ENCODE data around the gene TLE5.
"Not testable (repeated sequence)": the region's sequence is repeated elsewhere in the genome, so short reads cannot be mapped to it uniquely, and the experiment has no call there.

Gene TLE5

DNA sequence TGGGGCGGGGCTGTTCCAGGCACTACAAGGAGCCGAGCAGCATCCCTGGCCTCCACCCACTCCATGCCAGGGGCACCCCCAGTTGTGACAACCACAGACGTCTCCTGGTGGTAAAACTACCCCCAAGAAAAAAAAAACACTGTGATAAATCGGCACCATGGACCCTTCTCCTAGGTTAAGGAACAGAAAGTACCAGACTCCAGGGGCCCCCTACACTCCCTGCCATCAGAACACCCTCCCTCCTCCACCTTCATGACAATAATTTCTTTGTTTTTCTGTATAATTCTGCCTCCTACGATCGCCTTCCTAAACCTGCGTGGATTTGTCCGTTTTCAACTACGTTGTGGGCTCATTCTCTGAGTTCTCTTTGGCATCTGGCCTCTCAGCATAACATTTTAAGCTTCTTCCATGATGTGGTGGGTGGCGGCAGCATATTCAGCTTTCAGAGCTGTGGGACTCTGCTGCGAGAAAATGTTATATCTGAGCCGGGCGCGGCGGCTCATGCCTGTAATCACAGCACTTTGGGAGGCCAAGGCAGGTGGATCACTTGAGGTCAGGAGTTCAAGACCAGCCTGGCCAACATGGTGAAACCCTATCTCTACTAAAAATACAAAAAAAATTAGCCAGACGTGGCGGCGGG is 41.9 kb downstream of the TLE5 start:
- DNase-seq = no peak

DNA sequence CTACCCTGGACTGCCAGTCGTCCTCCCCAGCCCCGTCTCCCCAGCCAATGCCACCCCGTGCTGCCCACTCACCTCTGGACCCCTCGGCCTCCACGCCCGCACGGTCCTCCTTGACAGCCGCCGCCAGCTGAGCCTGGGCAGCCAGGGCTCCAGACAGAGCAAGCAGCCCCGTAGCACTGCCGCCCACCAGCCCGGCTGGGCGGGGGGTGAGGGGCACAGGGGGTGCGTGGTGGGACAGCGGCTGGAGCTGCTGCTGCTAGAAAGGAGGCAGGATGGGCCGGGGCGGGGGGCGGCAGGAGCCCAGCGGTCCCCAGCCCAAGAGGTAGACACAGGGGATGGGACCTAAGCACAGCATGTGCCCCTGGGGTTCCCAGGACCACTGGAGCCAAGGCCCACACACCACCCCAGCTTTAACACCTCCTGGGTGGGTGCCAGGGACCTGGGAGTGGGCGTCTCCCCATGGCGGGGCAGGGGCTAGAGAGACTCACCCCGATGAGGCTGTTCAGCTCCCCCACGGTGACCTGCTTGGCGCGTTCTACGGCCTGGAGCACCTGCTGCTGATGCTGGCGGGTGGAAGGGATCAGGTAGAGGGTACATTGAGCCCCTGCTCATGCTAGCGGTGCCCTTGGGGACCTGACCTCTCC is 43.0 kb downstream of the TLE5 start:
- DNase-seq = no peak

DNA sequence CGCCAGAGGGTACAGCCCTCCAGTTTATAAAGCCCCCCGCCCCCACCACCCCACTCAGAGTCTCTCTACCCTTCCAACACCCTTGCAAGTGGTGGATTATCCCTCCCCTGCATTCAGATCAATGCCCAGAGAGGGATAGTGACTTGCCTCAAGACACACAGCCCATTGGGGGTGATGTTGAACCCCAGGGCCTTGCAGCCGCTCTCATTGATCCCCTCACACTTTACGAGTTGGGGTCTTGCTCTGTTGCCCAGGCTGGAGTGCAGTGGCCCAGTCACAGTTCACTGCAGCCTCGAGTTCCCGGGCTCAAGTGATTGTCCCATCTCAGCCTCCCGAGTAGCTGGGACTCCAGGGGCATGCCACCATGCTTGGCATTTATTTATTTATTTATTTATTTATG is 44.4 kb downstream of the TLE5 start:
- no peak for DNase-seq

DNA sequence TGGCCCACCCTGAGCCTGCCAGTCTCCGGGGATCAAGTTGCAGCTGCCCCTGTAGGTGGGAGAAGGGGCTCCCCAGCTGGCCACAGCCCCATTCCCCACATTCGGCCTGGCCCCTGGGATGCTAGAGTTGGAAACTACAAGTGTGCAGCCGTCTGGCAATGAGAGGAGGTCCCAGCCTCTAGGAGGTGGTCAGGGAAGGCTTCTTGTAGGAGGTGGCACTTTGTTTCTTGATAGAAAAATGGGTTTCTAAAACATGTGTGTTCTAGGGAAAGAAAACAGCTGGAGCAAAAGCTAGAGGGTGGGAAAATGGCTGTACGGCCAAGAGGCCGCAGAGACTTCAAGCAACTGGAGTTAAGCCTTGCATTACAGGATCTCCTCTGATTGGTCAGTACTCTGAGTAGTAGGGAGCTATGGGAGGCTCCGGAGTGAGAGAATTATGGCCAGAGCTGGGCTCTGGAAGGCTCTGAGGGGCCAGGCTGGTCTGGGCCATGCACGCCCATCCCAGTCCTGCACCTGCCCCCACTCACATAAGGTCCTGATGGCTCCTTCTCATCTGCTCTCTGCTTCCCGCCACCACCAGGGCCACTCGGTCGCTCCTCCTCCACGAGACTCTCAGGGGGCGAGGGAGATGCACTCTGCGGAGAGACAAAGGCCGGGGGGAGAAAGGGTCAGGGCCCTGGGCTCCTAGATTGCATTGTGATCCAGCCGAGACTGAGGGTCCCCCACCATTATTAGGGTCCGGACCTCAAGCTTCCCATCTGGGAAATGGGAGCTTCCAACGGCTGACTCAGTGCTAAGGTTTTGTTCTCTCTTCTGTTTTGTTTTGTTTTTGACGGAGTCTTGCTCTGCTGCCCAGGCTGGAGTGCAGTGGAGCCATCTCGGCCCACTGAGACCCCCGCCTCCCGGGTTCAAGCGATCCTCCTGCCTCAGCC is 46.9 kb downstream of the TLE5 start:
- no peak for DNase-seq

DNA sequence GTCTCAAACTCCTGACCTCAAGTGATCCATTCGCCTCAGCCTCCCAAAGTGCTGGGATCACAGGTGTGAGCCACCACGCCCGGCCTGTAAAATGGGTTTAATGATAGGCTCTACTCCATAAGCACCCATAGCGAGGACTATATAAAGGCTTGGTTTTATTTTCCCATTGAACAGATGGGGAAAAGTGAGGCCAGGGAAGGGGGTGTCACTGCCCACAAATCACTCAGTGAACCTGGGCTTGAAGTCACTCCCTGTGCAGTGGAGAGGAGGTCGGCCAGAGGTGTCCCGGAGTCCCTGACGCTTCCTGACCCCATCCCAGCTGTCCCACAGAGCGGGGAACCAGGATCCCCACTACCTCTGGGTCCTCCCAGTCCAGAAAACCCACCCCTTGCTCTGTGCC is 48.2 kb downstream of the TLE5 start:
- no peak for DNase-seq

DNA sequence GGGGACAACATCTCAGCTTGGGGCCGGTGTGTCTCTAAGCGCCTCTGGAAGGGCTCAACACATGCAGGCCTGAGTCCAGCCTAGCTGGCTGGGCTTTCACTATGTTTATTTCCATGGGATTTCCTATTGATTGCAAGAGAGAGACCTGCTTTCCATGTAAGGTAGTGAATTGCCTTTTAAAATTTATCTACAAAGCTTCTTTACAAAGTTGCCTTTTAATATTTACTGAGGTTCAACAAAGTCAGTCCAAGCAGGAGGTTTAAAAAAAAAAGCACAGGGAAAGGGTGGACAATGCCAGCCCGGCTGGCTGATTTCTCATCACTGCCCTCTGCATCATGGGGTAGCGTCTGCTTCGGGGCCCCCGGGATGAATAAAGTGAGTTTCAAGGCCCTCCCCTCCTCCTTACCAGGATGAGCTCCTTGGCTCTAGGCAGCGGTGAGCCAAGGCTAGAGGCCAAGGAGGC is 49.0 kb downstream of the TLE5 start:
- no peak for DNase-seq

DNA sequence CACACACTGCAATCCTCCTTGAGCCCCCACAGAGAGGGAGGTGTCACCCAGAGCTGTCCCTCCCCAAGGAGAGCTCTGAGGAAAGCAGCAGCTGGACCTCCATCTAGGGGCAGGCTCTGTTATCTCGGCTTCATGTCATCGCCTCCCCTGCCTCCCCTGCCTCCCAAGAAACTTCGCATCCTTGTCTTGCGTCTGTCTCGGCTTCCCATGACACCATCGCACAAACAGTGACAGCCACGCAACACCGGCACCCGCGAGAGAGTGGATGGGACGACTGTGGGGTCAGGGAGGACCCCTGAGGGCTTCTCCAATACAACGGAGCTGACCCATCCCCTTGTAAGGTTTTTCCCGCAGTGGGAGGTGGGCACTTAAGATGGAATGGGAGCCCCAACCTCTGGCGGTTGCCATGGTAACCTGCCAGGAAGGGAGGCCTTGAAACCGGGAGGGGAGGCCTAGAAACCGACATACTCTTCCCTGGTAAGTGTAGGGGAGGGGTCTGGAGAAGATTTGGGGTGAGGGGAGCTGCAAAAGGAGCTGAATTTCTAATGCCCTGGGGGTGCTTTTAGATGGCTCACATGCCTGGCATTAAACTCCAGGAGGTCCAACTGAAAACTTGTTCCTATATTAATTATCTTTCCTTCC is 49.6 kb downstream of the TLE5 start:
- DNase-seq = no peak

DNA sequence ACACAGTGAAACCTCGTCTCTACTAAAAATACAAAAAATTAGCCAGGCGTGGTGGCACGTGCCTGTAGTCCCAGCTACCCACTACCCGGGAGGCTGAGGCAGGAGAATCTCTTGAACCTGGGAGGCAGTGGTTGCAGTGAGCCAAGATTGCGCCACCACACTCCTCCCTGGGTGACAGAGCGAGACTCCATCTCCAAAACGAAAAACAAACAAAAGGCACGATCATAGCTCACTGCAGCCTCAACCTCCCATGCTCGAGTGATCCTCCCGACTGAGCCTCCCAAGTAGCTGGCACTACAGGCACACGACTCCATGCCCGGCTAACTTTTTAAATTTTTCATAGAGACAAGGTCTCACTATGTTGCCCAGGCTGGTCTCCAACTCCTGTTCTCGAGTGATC is 50.2 kb downstream of the TLE5 start:
- not testable (repeated sequence) for DNase-seq

DNA sequence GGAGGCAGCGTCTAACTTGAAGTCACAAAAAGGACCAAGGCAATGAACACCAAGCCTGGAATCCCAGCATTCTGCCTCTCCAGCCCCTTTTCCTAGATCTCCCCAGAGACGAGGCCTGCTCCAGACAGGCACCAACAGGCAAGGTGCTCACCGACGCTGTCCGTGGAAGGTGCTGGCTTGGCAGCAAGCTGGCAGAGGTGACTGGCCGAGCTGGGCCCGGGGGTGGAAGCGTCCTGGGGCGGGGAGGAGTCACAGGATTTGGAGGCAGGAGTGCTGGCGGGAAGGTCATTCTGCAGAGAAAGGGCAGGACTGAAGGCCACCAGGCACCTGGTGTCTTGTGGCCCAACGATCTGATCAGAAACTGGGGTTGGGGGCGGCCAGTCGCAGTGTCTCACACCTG is 51.4 kb downstream of the TLE5 start:
- DNase-seq = no peak

DNA sequence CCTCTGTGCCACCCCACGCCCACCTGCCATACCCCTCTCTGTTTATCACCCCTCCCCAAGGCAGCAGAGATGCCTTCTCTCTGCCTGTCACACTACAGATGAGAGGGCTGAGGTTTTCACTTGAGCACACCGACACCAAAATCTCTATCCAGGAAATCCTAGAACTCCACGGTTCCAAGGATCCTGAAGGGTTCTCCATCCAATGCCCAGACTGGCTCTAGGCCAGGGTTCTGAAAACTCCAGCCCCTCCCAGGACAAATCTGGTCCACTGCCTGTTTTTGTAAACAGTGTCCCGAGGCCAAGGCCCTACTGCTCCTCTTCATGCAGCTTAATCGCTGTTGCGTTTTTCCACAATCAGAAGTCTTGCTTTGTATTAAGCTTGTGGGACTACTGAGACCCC is 53.3 kb downstream of the TLE5 start:
- no peak for DNase-seq

DNA sequence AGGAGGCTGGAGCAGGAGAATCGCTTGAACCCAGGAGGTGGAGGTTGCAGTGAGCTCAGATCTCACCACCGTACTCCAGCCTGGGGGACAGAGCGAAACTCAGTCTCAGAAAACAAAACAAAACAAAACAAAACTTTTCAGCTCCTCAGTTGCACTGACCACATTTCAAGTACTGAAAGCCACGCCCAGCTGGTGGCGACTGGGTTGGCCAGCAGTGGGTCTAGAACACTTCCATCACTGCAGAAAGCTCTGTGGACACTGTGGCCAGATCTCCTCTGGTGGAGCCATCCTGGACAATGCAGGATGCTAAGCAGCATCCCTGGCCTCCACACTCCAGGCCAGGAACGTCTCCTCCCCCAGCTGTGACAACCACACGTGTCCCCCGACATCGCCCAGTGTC is 54.3 kb downstream of the TLE5 start:
- no peak for DNase-seq

DNA sequence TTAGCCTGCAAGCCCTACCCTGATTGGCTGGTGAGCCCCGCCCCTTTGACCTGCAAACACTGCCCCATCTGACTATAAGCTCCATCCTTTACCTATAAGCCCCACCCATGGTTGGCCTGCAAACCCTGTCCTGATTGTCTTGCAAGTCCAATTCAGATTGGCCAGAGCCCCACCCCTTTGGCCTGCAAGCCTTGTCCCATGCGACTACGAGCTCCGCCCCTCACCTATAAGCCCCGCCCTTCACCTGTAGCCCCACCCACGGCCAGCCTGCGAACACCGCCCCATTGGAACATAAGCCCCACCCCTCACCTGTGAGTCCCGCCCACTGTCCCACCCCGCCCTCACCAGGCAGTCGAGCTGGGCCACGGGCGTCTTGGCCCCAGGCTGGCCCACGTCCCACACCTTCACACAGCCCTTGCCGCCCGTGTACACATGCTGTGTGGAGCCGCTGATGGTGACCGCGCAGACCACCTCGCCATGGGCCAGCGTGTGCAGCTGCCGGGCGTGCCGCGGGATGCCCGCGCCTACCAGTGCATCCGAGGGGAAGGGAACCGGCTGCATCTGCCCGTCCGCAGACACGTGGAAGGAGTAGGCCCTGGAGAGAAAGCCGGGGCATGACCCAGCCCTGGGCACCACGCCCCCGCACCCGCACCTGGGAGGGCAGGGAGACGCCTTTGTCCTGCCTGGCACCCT is 56.1 kb downstream of the TLE5 start:
- peak; percentile 63 for DNase-seq

DNA sequence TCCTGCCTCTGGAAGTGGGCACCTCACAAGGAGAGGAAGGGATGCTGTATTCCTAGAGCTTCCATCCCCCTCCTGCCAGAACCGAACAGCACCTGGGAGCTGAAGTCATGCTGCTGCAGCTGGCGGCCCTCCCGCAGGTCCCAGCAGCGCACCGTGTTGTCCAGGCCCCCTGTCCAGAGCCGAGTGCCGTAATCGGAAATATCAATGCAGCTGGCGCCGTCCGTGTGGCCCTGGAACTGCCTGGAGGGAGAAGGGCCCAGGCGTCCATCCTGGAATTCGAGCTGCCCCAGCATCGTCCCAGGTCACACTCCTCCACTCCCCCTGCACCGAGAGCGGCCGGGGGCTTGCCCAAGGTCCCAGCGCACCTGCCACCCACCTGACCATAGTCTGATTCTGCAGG is 57.0 kb downstream of the TLE5 start:
- DNase-seq = no peak

DNA sequence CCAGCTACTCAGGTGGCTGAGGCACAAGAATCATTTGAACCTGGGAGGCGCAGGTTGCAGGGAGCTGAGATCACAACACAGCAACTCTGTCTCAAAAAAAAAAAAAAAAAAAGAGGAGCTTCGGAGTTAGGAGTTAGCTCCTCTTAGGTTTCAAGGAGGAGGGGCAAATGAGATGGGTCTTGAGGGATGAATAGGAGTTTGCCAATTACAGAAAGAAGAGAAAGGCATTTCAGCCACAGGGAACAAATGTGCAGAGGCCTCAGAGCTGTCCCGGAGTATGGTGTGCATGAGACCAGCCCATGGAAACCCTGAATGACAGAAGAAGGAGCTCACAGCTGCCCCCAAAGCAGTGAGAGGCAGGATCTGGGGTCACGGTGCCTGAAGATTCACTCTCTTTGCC is 57.8 kb downstream of the TLE5 start:
- DNase-seq = no peak

DNA sequence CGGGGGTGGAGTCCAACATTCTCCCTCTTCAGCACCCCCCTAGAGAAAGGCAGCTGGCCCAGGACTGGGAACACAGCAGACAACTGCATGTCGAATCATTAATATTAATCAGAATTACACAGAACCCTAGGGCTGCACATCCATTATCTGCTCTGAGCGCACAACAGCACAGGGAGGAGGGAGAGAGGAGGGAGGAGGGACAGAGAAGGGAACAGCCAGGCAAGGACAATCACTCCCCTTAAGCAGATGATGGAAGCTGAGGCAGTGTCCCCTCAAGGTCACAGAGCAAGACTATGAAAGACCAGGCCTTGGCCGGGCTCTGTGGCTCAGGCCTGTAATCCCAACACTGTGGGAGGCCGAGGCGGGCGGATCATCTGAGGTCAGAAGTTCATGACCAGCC is 59.2 kb downstream of the TLE5 start:
- DNase-seq = no peak
